Vagina (tissue), 2 donors: ENCODE results near the gene LRRC7.

Source experiments
- POLR2A ChIP-seq, 2 donors: fragments of 450-650 bp; IDR thresholded peaks; one replicate each; pipeline ENCODE4 v1.6.1; 2017; ENCODE audit warnings: antibody characterized with exemption in 2 of 2, mild to moderate bottlenecking in 2 of 2, moderate library complexity in 2 of 2
- TF ChIP-seq, protein P1 (sequence below), 3 experiments: fragments of 450-650 bp in 2 of 3; fragments of 200-600 bp in 1 of 3; sonication (generic) in 1 of 3; IDR thresholded peaks; one replicate each; pipeline ENCODE4 v1.5.1; 2017 to 2019; ENCODE audit warnings: antibody characterized with exemption in 3 of 3, mild to moderate bottlenecking in 2 of 3, moderate library complexity in 2 of 3

DNA sequence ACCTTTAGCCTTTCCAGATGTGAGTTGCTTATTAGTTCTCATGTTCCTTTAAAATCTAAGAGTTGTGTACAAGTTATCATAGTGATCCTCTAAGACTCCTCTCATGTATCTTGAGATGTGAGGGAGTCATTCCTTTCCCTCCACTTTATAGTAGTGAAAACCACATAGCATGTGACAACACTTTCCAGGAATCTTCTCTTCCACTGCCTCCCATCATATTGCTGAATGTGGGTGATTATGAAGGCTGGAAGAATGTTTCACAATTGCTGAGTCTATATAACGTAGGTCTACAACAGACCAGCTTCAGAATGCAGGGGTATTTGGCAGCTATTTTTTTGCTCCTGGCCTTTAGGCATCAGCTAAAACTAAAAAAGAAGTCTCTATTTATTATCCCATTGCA is 44.7 kb upstream of the LRRC7 start:
- TF ChIP-seq, protein P1, sequence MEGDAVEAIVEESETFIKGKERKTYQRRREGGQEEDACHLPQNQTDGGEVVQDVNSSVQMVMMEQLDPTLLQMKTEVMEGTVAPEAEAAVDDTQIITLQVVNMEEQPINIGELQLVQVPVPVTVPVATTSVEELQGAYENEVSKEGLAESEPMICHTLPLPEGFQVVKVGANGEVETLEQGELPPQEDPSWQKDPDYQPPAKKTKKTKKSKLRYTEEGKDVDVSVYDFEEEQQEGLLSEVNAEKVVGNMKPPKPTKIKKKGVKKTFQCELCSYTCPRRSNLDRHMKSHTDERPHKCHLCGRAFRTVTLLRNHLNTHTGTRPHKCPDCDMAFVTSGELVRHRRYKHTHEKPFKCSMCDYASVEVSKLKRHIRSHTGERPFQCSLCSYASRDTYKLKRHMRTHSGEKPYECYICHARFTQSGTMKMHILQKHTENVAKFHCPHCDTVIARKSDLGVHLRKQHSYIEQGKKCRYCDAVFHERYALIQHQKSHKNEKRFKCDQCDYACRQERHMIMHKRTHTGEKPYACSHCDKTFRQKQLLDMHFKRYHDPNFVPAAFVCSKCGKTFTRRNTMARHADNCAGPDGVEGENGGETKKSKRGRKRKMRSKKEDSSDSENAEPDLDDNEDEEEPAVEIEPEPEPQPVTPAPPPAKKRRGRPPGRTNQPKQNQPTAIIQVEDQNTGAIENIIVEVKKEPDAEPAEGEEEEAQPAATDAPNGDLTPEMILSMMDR (IDR thresholded peaks at IDR 0.05) = no peak
- no peak for TF ChIP-seq POLR2A (IDR thresholded peaks at IDR 0.05)
